ENCODE results near the gene MPZL2. TPM values are rescaled to one million over a fixed set of nuclear protein-coding genes. Genes with fewer than 3 reads are reported as not detected.

MPZL2 gene
- total and polyA plus RNA-seq, 8 donors, result 6.0 to 20.7 (median 13.8) TPM

DNA sequence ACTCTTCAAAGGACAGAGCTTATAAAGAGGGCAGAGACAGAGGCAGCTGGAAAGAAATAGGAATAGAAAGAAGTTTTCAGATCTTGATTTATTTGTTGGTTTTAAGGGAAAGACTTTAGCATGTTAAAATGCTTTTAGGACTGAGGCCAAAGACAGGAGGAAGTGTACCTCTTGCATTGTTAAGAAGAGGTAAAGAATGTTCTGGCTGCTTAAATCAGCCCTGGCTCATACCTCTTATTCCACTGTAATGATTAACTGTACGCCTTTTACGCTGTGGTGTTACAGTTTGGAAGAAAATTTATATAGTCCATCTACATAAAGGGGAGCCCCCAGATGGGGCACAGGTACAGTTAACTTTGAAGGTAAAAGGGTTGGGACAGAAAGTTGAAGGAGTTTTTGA lies 10.1 kb upstream of the MPZL2 start:
- no peaks in the 10 kb centered on the region for H3K36me3 ChIP-seq
- intact Hi-C loops (cut with DNase I), result loop anchor here in 1 of 3 donors (10.0 kb wide), 1 partner anchor 69 kb away; no protein-coding TSS in a partner anchor
- 25 to 37% methylated on average over 2 of the region's 2 CpGs for WGBS, 2 donors
- FAIRE-seq (no peak), DNase-seq (no peak), ATAC-seq (peak in 3 of 4 donors; percentile 75 to 90 (median 84))
- TF ChIP-seq, protein P1, sequence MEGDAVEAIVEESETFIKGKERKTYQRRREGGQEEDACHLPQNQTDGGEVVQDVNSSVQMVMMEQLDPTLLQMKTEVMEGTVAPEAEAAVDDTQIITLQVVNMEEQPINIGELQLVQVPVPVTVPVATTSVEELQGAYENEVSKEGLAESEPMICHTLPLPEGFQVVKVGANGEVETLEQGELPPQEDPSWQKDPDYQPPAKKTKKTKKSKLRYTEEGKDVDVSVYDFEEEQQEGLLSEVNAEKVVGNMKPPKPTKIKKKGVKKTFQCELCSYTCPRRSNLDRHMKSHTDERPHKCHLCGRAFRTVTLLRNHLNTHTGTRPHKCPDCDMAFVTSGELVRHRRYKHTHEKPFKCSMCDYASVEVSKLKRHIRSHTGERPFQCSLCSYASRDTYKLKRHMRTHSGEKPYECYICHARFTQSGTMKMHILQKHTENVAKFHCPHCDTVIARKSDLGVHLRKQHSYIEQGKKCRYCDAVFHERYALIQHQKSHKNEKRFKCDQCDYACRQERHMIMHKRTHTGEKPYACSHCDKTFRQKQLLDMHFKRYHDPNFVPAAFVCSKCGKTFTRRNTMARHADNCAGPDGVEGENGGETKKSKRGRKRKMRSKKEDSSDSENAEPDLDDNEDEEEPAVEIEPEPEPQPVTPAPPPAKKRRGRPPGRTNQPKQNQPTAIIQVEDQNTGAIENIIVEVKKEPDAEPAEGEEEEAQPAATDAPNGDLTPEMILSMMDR (IDR thresholded peaks at IDR 0.05), result no peak
- no peak overlapping the region for H3K4me3 ChIP-seq
- H3K27ac ChIP-seq, result peak overlapping the region in 1 of 4 donors; percentile 44
- no peaks in the 10 kb centered on the region for H3K27me3 ChIP-seq
- peaks cover 0 to 4% (median 0%) of the 10 kb centered on the region in 3 donors for H3K4me1 ChIP-seq
- no peaks in the 10 kb centered on the region for H3K9me3 ChIP-seq

DNA sequence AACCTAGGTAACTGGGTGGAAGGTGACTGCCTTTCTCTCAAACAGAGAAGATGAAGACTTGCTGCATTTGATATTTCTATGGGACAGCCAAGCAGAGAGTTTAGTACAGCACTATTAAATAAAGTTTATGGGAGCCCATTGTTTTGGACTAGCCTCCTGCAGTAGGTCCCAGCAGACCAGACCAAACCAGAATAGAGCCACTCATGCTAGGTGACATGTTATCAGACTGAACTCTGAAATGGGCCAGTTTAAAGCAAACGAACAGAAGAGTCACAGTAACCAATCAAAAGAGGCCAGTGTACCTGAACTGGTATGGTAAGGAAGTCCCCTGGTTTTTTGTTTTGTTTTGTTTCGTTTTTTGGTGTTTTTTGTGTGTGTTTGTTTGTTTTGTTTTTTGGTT lies 7.9 kb upstream of the MPZL2 start:
- Histone ChIP-seq H3K27ac (no peak overlapping the region), H3K4me3 (no peak overlapping the region), H3K36me3 (no peaks in the 10 kb centered on the region), H3K9me3 (no peaks in the 10 kb centered on the region), H3K27me3 (no peaks in the 10 kb centered on the region), H3K4me1 (peaks cover 0 to 4% (median 0%) of the 10 kb centered on the region in 3 donors)
- ATAC-seq (no peak), FAIRE-seq (no peak), DNase-seq (no peak)
- intact Hi-C loops (cut with DNase I), result loop anchor here in 1 of 3 donors (10.0 kb wide), 1 partner anchor 67 kb away; no protein-coding TSS in a partner anchor
- WGBS, 2 donors, result 34 to 53% methylated on average over 2 of the region's 2 CpGs
- TF ChIP-seq, protein P1 (IDR thresholded peaks at IDR 0.05), result no peak

DNA sequence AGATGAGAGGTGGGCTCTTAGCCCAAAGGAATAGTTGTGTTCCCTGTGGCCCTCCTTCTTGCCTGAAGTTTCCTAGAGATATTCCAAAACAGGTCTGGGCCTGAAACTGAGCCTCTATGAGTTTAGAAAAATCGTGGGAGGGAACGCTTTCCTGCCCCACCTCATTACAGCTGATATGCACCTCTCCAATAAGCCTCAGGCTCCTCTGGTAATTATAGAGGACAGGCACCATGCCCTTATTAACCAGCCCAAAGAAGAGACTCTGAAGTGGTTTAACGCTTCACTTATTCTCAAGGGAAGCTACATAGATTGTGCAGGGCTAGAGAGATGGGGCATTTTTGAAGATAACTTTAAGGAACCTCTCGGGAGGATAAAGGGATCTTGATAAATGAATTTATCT lies 3.4 kb upstream of the MPZL2 start:
- Histone ChIP-seq H3K36me3 (no peaks in the 10 kb centered on the region), H3K4me1 (peaks cover 0 to 8% (median 0%) of the 10 kb centered on the region in 3 donors), H3K27ac (no peak overlapping the region), H3K4me3 (no peak overlapping the region), H3K9me3 (no peaks in the 10 kb centered on the region), H3K27me3 (no peaks in the 10 kb centered on the region)
- 73 to 81% methylated on average over 4 of the region's 4 CpGs for WGBS, 2 donors
- TF ChIP-seq, protein P1 (IDR thresholded peaks at IDR 0.05), result no peak
- DNase-seq, result no peak
- intact Hi-C loops (cut with DNase I), result no loop called here
- no peak for ATAC-seq
- FAIRE-seq, result no peak

DNA sequence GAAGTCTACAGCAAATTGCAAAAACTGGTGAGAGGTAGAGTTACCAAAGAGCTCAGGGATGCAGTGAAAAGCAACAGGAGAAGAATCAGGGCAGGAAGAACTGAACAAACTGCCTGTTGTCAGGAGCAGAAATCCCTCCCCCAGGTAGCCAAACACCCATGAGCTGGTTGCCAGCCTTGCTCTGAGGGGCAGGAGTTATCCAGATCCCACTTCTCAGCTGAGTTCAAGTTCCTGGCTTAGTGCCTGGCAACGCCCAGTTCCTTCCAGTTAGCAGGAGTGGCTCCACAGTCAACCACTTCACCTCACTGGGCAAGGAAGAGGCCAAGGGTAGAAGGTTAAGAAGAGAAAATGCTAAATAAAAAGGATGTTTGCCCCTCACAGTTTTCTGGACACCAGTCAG lies 1.9 kb upstream of the MPZL2 start:
- H3K27ac ChIP-seq, result peak overlapping the region in 1 of 4 donors; percentile 93
- DNase-seq (no peak), ATAC-seq (no peak), FAIRE-seq (no peak)
- TF ChIP-seq, protein P1 (IDR thresholded peaks at IDR 0.05), result no peak
- no peak overlapping the region for H3K4me3 ChIP-seq
- H3K36me3 ChIP-seq, result no peaks in the 10 kb centered on the region
- intact Hi-C loops (cut with DNase I), result no loop called here
- no peaks in the 10 kb centered on the region for H3K27me3 ChIP-seq
- H3K9me3 ChIP-seq, result no peaks in the 10 kb centered on the region
- H3K4me1 ChIP-seq, result peaks cover 0 to 17% (median 0%) of the 10 kb centered on the region in 3 donors
- 76 to 80% methylated on average over 1 of the region's 1 CpG for WGBS, 2 donors

All from pancreas (tissue), 10 donors.